GM12875 (cell line): ENCODE measurements around the gene SSR4.

Experiments
- H3K4me3 ChIP-seq: one replicate; pipeline ENCODE4 v1.5.1; 2011; ENCODE audit warnings: low read depth, low read length, control low read depth
- TF ChIP-seq, protein P1 (sequence below): IDR thresholded peaks from 2 replicates; pipeline ENCODE4 v1.5.1; 2011; ENCODE audit warnings: low read depth, mild to moderate bottlenecking, control low read depth, inconsistent platforms, low read length, moderate library complexity, borderline replicate concordance; ENCODE audit not compliant: insufficient read depth

SSR4 gene

GRCh38 chrX:153766871-153767673 is 27.4 kb upstream of the SSR4 start:
- TF ChIP-seq, protein P1, sequence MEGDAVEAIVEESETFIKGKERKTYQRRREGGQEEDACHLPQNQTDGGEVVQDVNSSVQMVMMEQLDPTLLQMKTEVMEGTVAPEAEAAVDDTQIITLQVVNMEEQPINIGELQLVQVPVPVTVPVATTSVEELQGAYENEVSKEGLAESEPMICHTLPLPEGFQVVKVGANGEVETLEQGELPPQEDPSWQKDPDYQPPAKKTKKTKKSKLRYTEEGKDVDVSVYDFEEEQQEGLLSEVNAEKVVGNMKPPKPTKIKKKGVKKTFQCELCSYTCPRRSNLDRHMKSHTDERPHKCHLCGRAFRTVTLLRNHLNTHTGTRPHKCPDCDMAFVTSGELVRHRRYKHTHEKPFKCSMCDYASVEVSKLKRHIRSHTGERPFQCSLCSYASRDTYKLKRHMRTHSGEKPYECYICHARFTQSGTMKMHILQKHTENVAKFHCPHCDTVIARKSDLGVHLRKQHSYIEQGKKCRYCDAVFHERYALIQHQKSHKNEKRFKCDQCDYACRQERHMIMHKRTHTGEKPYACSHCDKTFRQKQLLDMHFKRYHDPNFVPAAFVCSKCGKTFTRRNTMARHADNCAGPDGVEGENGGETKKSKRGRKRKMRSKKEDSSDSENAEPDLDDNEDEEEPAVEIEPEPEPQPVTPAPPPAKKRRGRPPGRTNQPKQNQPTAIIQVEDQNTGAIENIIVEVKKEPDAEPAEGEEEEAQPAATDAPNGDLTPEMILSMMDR: no peak
- H3K4me3 ChIP-seq: no peak overlapping the region

- TF ChIP-seq, protein P1: no peak
- no peak overlapping the region for H3K4me3 ChIP-seq
Measured at GRCh38 chrX:153767674-153768055, 26.8 kb upstream of the SSR4 start.

DNA sequence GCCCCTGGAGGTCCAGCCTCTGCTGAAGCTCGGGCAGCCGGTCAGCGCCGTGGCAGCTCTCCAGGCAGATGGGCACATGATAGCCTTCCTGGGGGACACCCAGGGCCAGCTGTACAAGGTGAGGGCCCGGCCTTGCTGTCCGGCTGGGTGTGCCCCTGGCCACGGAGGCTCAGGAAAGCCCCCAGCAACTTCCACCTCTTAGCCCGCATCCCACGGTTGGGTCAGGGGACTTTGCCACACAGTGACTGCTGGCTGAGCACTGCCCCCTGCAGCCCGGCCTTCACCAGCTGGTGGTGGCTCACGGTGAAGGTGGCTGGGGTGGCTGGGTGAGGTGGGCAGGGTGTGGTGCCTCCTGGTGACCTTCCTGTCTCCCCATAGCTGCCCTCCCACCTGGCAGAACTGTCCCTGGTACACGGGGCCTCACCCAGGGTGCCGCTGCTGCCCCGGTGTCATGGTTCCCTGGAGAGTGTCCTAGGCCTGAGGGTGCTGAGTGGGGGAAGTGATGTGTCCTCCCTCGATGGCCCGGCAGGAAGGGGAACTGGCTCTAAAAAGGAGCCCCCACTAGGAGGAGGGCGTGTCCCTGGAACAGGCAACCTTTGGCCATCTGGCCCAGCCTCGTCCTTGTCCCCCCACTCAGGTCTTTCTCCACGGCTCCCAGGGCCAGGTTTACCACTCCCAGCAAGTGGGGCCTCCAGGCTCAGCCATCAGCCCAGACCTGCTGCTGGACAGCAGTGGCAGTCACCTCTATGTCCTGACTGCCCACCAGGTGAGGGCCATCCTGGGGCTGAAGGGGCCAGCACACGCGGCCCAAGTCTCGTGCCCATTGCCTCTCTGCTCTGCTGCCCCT is 25.9 kb upstream of the SSR4 start:
- H3K4me3 ChIP-seq: no peak overlapping the region
- TF ChIP-seq, protein P1: 0 out of 2 replicates have a peak, but pooled peaks have one; percentile 8

DNA sequence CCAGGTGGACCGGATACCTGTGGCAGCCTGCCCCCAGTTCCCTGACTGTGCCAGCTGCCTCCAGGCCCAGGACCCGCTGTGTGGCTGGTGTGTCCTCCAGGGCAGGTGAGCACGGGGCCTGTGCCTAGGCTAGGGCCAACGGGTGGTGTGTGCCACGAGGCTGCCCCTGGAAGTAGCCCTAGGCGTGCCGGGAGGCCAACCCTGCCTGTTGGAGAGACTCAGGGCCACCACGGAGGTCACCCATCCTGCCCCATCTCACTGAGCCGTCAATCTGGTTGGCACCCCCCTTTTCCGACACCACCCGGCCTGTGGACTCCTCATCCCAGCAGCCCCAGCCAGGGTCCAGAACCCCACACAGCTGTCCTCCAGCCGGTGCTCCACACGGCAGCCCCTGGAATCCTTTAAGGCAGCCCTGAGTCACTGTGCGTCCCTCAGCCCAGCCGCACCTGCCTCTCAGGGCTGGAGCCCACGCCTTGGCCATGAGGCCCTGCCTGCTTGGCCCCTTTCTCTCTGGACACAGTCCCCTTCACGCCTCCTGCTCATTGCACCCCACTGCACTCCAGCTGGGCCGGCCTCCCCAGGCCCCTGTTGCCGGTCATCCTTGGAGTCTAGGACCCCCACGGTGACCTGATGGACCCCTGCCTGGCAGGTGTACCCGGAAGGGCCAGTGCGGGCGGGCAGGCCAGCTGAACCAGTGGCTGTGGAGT is 25.2 kb upstream of the SSR4 start:
- TF ChIP-seq, protein P1: no peak
- no peak overlapping the region for H3K4me3 ChIP-seq

GRCh38 chrX:153769865-153770600 is 24.4 kb upstream of the SSR4 start:
- TF ChIP-seq, protein P1: no peak
- no peak overlapping the region for H3K4me3 ChIP-seq

DNA sequence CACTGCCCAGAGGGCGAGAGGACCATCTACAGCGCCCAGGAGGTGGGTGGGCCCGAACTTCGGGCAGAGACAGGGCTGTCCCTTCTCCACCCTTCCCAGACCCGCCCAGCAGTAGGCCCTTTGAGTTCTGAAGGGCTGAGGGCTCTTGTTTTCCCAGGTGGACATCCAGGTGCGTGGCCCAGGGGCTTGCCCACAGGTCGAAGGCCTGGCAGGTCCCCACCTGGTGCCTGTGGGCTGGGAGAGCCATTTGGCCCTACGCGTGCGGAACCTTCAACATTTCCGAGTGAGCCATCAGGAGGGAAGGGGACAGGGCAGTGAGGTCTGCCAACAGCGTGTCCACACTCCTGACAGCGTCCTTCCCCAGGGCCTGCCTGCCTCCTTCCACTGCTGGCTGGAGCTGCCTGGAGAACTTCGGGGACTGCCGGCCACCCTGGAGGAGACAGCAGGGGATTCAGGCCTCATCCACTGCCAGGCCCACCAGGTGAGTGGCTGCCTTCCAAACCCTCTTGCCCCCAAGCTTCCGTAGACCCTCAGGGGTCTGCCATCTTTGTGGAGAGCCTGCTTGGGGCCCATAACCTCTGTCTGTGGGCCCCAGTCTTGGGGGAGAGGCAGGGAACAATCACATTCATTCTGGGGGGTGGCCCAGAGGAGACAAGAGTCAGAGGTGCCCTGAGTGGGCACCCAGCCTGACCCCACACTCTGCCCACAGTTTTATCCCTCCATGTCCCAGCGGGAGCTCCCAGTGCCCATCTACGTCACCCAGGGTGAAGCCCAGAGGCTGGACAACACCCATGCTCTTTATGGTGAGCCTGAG is 23.7 kb upstream of the SSR4 start:
- TF ChIP-seq, protein P1: no peak
- H3K4me3 ChIP-seq: no peak overlapping the region
